Thyroid gland (tissue), 4 donors: ENCODE results near the gene SOAT2. TPM values are rescaled to one million over a fixed set of nuclear protein-coding genes. Genes with fewer than 3 reads are reported as not detected.

Source experiments
- DNase-seq, 2 donors: peaks; one replicate each; pipeline ENCODE4 v3.0.0-alpha.2; 2019
- H3K27ac ChIP-seq, 3 donors: fragments of 200-600 bp; sonication (generic); 1 replicate in 2 of 3; 2 replicates in 1 of 3; pipeline ENCODE4 v1.5.1; 2016 to 2019; ENCODE audit warnings: mild to moderate bottlenecking in 1 of 3, moderate library complexity in 1 of 3
- H3K27me3 ChIP-seq: fragments of 200-600 bp; sonication (generic); one replicate; pipeline ENCODE4 v1.5.1; 2019
- H3K36me3 ChIP-seq, 2 donors: fragments of 200-600 bp; sonication (generic); one replicate each; pipeline ENCODE4 v1.5.1; 2016 to 2019
- H3K4me1 ChIP-seq, 2 donors: fragments of 200-600 bp; sonication (generic); one replicate each; pipeline ENCODE4 v1.5.1; 2017 to 2019
- H3K4me3 ChIP-seq, 3 donors: fragments of 200-600 bp; sonication (generic); replicated peaks in 1 of 3; 1 replicate in 2 of 3; 2 replicates in 1 of 3; pipeline ENCODE4 v1.5.1; 2016; ENCODE audit warnings: mild to moderate bottlenecking in 1 of 3
- H3K9me3 ChIP-seq: fragments of 200-600 bp; sonication (generic); one replicate; pipeline ENCODE4 v1.5.1; 2017
- CTCF ChIP-seq, 6 experiments: fragments of 200-600 bp in 3 of 6; fragments of 450-650 bp in 3 of 6; sonication (generic) in 3 of 6; IDR thresholded peaks; one replicate each; pipeline ENCODE4 v1.5.1; 2016 to 2019; ENCODE audit warnings: antibody characterized with exemption in 6 of 6, mild to moderate bottlenecking in 2 of 6, inconsistent platforms in 1 of 6, moderate library complexity in 1 of 6
- POLR2A ChIP-seq, 2 donors: fragments of 450-650 bp; IDR thresholded peaks; one replicate each; pipeline ENCODE4 v1.6.1; 2017; ENCODE audit warnings: antibody characterized with exemption in 2 of 2, mild to moderate bottlenecking in 2 of 2, moderate library complexity in 1 of 2
- WGBS, 2 donors: methylation state at CpG; one replicate each; pipeline ENCODE4 v1.1.5; 2017; 5-methylcytosine and 5-hydroxymethylcytosine counted together
- intact Hi-C: fragments of 100-400 bp; cut with DNase I; formaldehyde crosslinking; loops from one replicate; pipeline ENCODE4 v1.15.1; 2023
- total RNA-seq, 4 donors: library from RNA; depleted of rRNA; stranded (reverse); fragments of >200 nt; gene quantifications; one replicate each; pipeline ENCODE4 v1.2.3, GENCODE V29; 2016

Gene SOAT2
- total RNA-seq, 4 donors from 2014 or later = 0.40 TPM; not detected in 3

GRCh38 chr12:53065975-53066931 is 37.0 kb upstream of the SOAT2 start:
- H3K36me3 ChIP-seq = peaks cover 11 to 16% of the 10 kb centered on the region in 2 donors
- no peaks in the 10 kb centered on the region for H3K9me3 ChIP-seq
- 45% methylated on average over 24 of the region's 24 CpGs for WGBS, 2 donors
- intact Hi-C loops = loop anchor here (2.0 to 10.0 kb wide), 2 partner anchors 31 to 129 kb away; partner anchors contain the start of gene IGFBP6
- DNase-seq = peak; percentile 74 to 77
- H3K27ac ChIP-seq = peak overlapping the region; percentile 27 to 75 (median 71)
- peaks cover 18 to 76% of the 10 kb centered on the region in 2 donors for H3K4me1 ChIP-seq
- H3K27me3 ChIP-seq = no peaks in the 10 kb centered on the region
- no peak for TF ChIP-seq POLR2A (IDR thresholded peaks at IDR 0.05)
- peak; percentile 74 to 92 (median 86) for TF ChIP-seq CTCF (IDR thresholded peaks at IDR 0.05)
- no peak overlapping the region for H3K4me3 ChIP-seq

DNA sequence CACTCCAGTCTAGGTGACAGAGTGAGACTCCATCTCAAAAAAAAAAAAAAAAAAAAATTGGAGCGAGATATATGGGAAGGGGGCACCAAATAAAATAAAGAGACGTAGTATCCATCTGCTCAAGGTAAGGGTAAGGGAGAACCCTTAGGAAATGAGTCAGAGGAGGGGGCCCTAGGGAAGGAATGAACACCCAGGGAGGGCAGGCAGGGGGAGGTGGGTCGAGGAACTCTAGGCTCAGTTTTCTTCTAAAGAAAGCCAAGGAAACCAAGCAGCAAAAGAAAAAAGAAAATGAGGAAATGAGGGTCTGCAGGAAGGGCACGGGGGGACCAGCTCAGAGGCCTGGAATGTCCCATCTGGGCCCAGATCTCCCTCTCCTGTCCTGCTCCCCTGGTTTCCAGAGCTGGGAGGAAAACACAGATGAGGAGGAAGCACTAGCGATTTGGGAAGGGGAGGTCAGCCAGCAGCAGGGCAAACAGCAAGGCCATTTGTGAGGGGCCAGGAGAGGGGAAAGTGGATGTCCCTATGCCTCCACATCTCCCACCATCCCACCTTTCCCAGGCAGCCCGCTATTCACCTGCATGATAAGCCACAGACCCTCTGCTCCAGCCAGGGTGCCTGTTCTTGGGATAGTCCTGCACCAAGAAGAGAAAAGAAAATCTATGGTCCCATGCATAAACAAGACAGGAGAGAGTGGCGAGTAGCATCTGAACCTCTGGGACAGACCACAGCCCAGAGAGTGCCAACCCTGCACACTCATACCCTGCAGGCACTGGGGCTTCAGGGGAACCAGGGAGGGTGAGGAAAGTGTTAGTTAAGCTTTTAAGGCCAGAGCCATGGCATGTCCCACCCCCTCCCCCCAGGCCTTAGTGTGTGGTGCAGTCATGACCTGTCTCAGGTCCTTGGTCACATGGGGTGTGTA is 36.0 kb upstream of the SOAT2 start:
- Histone ChIP-seq H3K27me3 (no peaks in the 10 kb centered on the region), H3K4me1 (peaks cover 12 to 76% of the 10 kb centered on the region in 2 donors), H3K4me3 (no peak overlapping the region), H3K27ac (peak overlapping the region in 2 of 3 donors; percentile 3 to 21), H3K9me3 (no peaks in the 10 kb centered on the region), H3K36me3 (peaks cover 11 to 16% of the 10 kb centered on the region in 2 donors)
- no peak for DNase-seq
- TF ChIP-seq CTCF (IDR thresholded peaks at IDR 0.05) (no peak), POLR2A (IDR thresholded peaks at IDR 0.05) (no peak)
- WGBS, 2 donors = 80 to 85% methylated on average over 7 of the region's 7 CpGs
- intact Hi-C loops = loop anchor here (10.0 kb wide), 1 partner anchor 127 kb away; no protein-coding TSS in a partner anchor

- H3K27ac ChIP-seq = peak overlapping the region in 1 of 3 donors; percentile 72
- TF ChIP-seq CTCF (IDR thresholded peaks at IDR 0.05) (no peak), POLR2A (IDR thresholded peaks at IDR 0.05) (no peak)
- WGBS, 2 donors = 86 to 91% methylated on average over 13 of the region's 13 CpGs
- H3K4me3 ChIP-seq = no peak overlapping the region
- peaks cover 17 to 77% of the 10 kb centered on the region in 2 donors for H3K4me1 ChIP-seq
- no peak for DNase-seq
- intact Hi-C loops = loop anchor here (10.0 kb wide), 1 partner anchor 127 kb away; no protein-coding TSS in a partner anchor
- peaks cover 8 to 14% of the 10 kb centered on the region in 2 donors for H3K36me3 ChIP-seq
- no peaks in the 10 kb centered on the region for H3K9me3 ChIP-seq
- no peaks in the 10 kb centered on the region for H3K27me3 ChIP-seq
Observed at GRCh38 chr12:53067993-53068770, 35.1 kb upstream of the SOAT2 start.

DNA sequence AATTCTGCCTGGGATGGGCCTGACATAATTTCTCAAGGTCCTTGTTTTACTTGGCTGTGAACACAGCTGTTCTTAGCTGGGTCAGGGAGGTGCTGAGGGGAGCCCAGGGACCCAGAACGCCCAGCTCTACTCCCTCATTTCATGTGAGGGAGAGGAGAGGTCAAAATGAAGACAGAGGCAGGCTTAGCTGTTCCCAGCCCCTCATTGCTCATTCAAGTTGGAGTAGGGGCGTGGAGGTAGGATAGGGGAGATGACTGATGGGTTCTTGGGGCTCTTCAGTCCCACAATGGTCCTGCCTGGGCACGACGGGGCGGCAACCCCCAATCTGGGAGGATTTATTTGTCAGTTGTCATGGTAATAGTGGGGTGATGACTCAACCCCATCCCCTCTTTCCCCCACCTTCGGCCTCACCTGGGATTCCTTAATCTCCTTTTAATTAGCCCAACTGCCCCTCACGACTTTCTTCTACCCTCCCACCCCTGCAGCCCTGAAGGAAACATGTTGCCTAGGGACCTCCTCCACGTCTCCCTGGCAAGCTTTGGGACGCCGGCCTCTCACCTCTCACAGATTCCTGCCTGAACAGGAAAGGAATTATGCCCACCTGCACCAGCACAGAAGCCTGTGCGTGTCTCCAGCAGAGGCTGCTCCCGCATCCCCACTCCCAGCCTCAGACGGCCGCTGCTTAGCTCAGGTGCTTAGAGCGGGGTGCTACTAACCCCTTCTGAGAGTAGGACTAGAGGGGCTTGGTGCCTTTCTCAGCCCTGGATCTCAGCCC is 34.3 kb upstream of the SOAT2 start:
- no peak overlapping the region for H3K4me3 ChIP-seq
- no peaks in the 10 kb centered on the region for H3K9me3 ChIP-seq
- no peak for TF ChIP-seq POLR2A (IDR thresholded peaks at IDR 0.05)
- no peak for TF ChIP-seq CTCF (IDR thresholded peaks at IDR 0.05)
- no peak for DNase-seq
- 74 to 81% methylated on average over 13 to 15 of the region's 15 CpGs for WGBS, 2 donors
- H3K27ac ChIP-seq = peak overlapping the region in 1 of 3 donors; percentile 72
- peaks cover 20 to 77% of the 10 kb centered on the region in 2 donors for H3K4me1 ChIP-seq
- intact Hi-C loops = loop anchor here (10.0 kb wide), 1 partner anchor 126 kb away; no protein-coding TSS in a partner anchor
- no peaks in the 10 kb centered on the region for H3K27me3 ChIP-seq
- peaks cover 6 to 7% of the 10 kb centered on the region in 2 donors for H3K36me3 ChIP-seq
